Neural progenitor cell (in vitro differentiated cells): ENCODE measurements around the gene MYO1F. TPM values are rescaled to one million over a fixed set of nuclear protein-coding genes. Genes with fewer than 3 reads are reported as not detected.

Source experiments
- DNase-seq: peaks from one replicate; pipeline ENCODE4 v3.0.0-alpha.2; 2016; ENCODE audit warnings: low spot score
- H2AFZ ChIP-seq: fragments of 200-600 bp; sonication (generic); replicated peaks from 2 replicates; pipeline ENCODE4 v1.6.1; 2016; ENCODE audit warnings: antibody characterized with exemption
- H3F3A ChIP-seq: fragments of 200-600 bp; sonication (generic); 2 replicates; pipeline ENCODE4 v1.6.1; 2016; ENCODE audit warnings: antibody characterized with exemption, low read depth
- H3K27ac ChIP-seq: fragments of 200-600 bp; sonication (generic); 2 replicates; pipeline ENCODE4 v1.5.1; 2016; ENCODE audit warnings: mild to moderate bottlenecking
- H3K27me3 ChIP-seq: fragments of 200-600 bp; sonication (generic); 2 replicates; pipeline ENCODE4 v1.6.1; 2016; ENCODE audit warnings: mild to moderate bottlenecking, moderate library complexity
- H3K36me3 ChIP-seq: fragments of 200-600 bp; sonication (generic); 2 replicates; pipeline ENCODE4 v1.5.1; 2016
- H3K4me1 ChIP-seq: fragments of 200-600 bp; sonication (generic); 2 replicates; pipeline ENCODE4 v1.6.1; 2016; ENCODE audit warnings: mixed run types
- H3K4me2 ChIP-seq: fragments of 200-600 bp; sonication (generic); 2 replicates; pipeline ENCODE4 v1.6.1; 2016
- H3K4me3 ChIP-seq: fragments of 200-600 bp; sonication (generic); 2 replicates; pipeline ENCODE4 v1.5.1; 2016
- H3K79me2 ChIP-seq: fragments of 200-600 bp; sonication (generic); 2 replicates; pipeline ENCODE4 v1.6.1; 2016; ENCODE audit warnings: low read depth
- H3K9ac ChIP-seq: fragments of 200-600 bp; sonication (generic); 2 replicates; pipeline ENCODE4 v1.6.1; 2016
- H3K9me3 ChIP-seq: fragments of 200-600 bp; sonication (generic); 2 replicates; pipeline ENCODE4 v1.5.1; 2016; ENCODE audit warnings: low read depth
- H4K20me1 ChIP-seq: fragments of 200-600 bp; sonication (generic); 2 replicates; pipeline ENCODE4 v1.6.1; 2016; ENCODE audit warnings: low read depth
- H3K27ac Mint-ChIP-seq: 3 replicates; pipeline ENCODE4 v1.8.0; 2021; ENCODE audit warnings: mixed read lengths
- H3K27me3 Mint-ChIP-seq: 2 replicates; pipeline ENCODE4 v1.8.0; 2022; ENCODE audit warnings: low read depth, mild to moderate bottlenecking, inconsistent platforms, moderate library complexity, mixed read lengths; ENCODE audit not compliant: insufficient read depth
- H3K36me3 Mint-ChIP-seq: 3 replicates; pipeline ENCODE4 v1.8.0; 2021; ENCODE audit warnings: mixed read lengths
- H3K4me1 Mint-ChIP-seq: 3 replicates; pipeline ENCODE4 v1.8.0; 2021; ENCODE audit warnings: mixed read lengths
- H3K4me3 Mint-ChIP-seq: 3 replicates; pipeline ENCODE4 v1.8.0; 2021; ENCODE audit warnings: mild to moderate bottlenecking, moderate library complexity, mixed read lengths
- H3K9me3 Mint-ChIP-seq: 3 replicates; pipeline ENCODE4 v1.8.0; 2020; ENCODE audit warnings: mixed read lengths
- CTCF ChIP-seq: fragments of 200-600 bp; sonication (generic); IDR thresholded peaks from 2 replicates; pipeline ENCODE4 v1.5.1; 2017; ENCODE audit warnings: antibody characterized with exemption, mild to moderate bottlenecking
- EZH2 ChIP-seq: fragments of 200-600 bp; sonication (generic); IDR thresholded peaks from 2 replicates; pipeline ENCODE4 v1.6.1; 2017; ENCODE audit warnings: antibody characterized with exemption, mild to moderate bottlenecking, moderate library complexity
- EZH2phosphoT487 ChIP-seq: fragments of 200-600 bp; sonication (generic); IDR thresholded peaks from 2 replicates; pipeline ENCODE4 v1.6.1; 2017; ENCODE audit warnings: antibody characterized with exemption
- total RNA-seq: library from RNA; depleted of rRNA; stranded (reverse); fragments of >200 nt; gene quantifications from 2 replicates; pipeline ENCODE4 v1.2.3, GENCODE V29; 2015; ENCODE audit warnings: low replicate concordance

The MYO1F gene
- total RNA-seq, 1 donor from 2014 or later, result 0.15 TPM

GRCh38 chr19:8585894-8586750, 8.9 kb upstream of the MYO1F start:
- peaks cover 17% of the 10 kb centered on the region for H3K27me3 Mint-ChIP-seq
- no peaks in the 10 kb centered on the region for H3K9me3 ChIP-seq
- H3K4me3 Mint-ChIP-seq, result no peak overlapping the region
- H3F3A ChIP-seq, result peaks cover 2% of the 10 kb centered on the region
- H2AFZ ChIP-seq, result no peak overlapping the region
- H3K27me3 ChIP-seq, result peaks cover 20% of the 10 kb centered on the region
- H3K27ac ChIP-seq, result no peak overlapping the region
- H3K36me3 ChIP-seq, result no peaks in the 10 kb centered on the region
- no peaks in the 10 kb centered on the region for H3K4me1 ChIP-seq
- H3K79me2 ChIP-seq, result no peaks in the 10 kb centered on the region
- H3K9me3 Mint-ChIP-seq, result no peaks in the 10 kb centered on the region
- no peaks in the 10 kb centered on the region for H3K4me1 Mint-ChIP-seq
- peak; percentile 83 for TF ChIP-seq CTCF
- TF ChIP-seq EZH2, result no peak
- TF ChIP-seq EZH2phosphoT487, result no peak
- peak; percentile 90 for DNase-seq
- no peak overlapping the region for H3K9ac ChIP-seq
- peaks cover 2% of the 10 kb centered on the region for H3K36me3 Mint-ChIP-seq
- no peaks in the 10 kb centered on the region for H4K20me1 ChIP-seq
- H3K4me2 ChIP-seq, result no peak overlapping the region
- H3K27ac Mint-ChIP-seq, result no peak overlapping the region
- no peak overlapping the region for H3K4me3 ChIP-seq

- Mint-ChIP-seq H3K4me3 (no peak overlapping the region), H3K27ac (no peak overlapping the region), H3K36me3 (peaks cover 2% of the 10 kb centered on the region), H3K27me3 (peaks cover 11% of the 10 kb centered on the region), H3K9me3 (no peaks in the 10 kb centered on the region), H3K4me1 (no peaks in the 10 kb centered on the region)
- Histone ChIP-seq H3K4me1 (no peaks in the 10 kb centered on the region), H3F3A (peaks cover 3% of the 10 kb centered on the region), H3K9me3 (no peaks in the 10 kb centered on the region), H4K20me1 (no peaks in the 10 kb centered on the region), H3K4me2 (no peak overlapping the region), H2AFZ (no peak overlapping the region), H3K27me3 (peaks cover 11% of the 10 kb centered on the region), H3K4me3 (no peak overlapping the region), H3K9ac (no peak overlapping the region), H3K36me3 (no peaks in the 10 kb centered on the region), H3K27ac (no peak overlapping the region), H3K79me2 (no peaks in the 10 kb centered on the region)
- DNase-seq, result no peak
- no peak for TF ChIP-seq EZH2
- TF ChIP-seq EZH2phosphoT487, result no peak
- no peak for TF ChIP-seq CTCF
Observed at GRCh38 chr19:8584965-8585893, 8.0 kb upstream of the MYO1F start.

- no peak overlapping the region for H3K27ac ChIP-seq
- no peak overlapping the region for H3K27ac Mint-ChIP-seq
- peak overlapping the region; percentile 65 for H3K4me2 ChIP-seq
- H3K4me3 Mint-ChIP-seq, result no peak overlapping the region
- no peaks in the 10 kb centered on the region for H3K79me2 ChIP-seq
- peaks cover 11% of the 10 kb centered on the region for H3F3A ChIP-seq
- TF ChIP-seq EZH2phosphoT487 (no peak), EZH2 (no peak), CTCF (peak; percentile 100)
- H3K27me3 ChIP-seq, result peaks cover 13% of the 10 kb centered on the region
- no peaks in the 10 kb centered on the region for H4K20me1 ChIP-seq
- H3K4me1 Mint-ChIP-seq, result peaks cover 12% of the 10 kb centered on the region
- peak overlapping the region; percentile 30 for H3K4me3 ChIP-seq
- H2AFZ ChIP-seq, result peak overlapping the region; percentile 50
- H3K27me3 Mint-ChIP-seq, result peaks cover 16% of the 10 kb centered on the region
- no peaks in the 10 kb centered on the region for H3K9me3 Mint-ChIP-seq
- H3K36me3 ChIP-seq, result no peaks in the 10 kb centered on the region
- peaks cover 1% of the 10 kb centered on the region for H3K4me1 ChIP-seq
- no peaks in the 10 kb centered on the region for H3K9me3 ChIP-seq
- DNase-seq, result peak; percentile 91
- H3K36me3 Mint-ChIP-seq, result peaks cover 2% of the 10 kb centered on the region
- H3K9ac ChIP-seq, result no peak overlapping the region
Observed at GRCh38 chr19:8580710-8581281, 3.6 kb upstream of the MYO1F start.
